BJ (cell line): ENCODE measurements around the gene ADGRV1. TPM values are rescaled to one million over a fixed set of nuclear protein-coding genes. Genes with fewer than 3 reads are reported as not detected.

Source experiments
- CTCF ChIA-PET: fragments of 350-600 bp; formaldehyde crosslinking; extraction: SDS; loops from one replicate; lab custom pipeline; 2021; ENCODE audit warnings: antibody characterized with exemption, inconsistent platforms; lab: Yijun Ruan, JAX
- POLR2A ChIA-PET: fragments of 300-600 bp; sonication (Branson Sonifier 250); formaldehyde crosslinking; extraction: SDS; loops from one replicate; lab custom pipeline; 2021; ENCODE audit warnings: antibody characterized with exemption; lab: Charles Lee
- DNase-seq: peaks from one replicate; pipeline ENCODE4 v3.0.0-alpha.2; 2011; ENCODE audit warnings: low read depth
- H3K27me3 ChIP-seq: 2 replicates; pipeline ENCODE4 v1.6.0; 2011; ENCODE audit warnings: low read length; ENCODE audit not compliant: control insufficient read depth, insufficient read depth
- H3K36me3 ChIP-seq: 2 replicates; pipeline ENCODE4 v1.5.1; 2011; ENCODE audit warnings: low read length; ENCODE audit not compliant: control insufficient read depth, insufficient read depth
- H3K4me3 ChIP-seq: 2 replicates; pipeline ENCODE4 v1.5.1; 2011; ENCODE audit warnings: low read depth, mild to moderate bottlenecking, control low read depth, low read length
- polyA plus RNA-seq: library from polyadenylated mRNA; depleted of rRNA; stranded (reverse); fragments of >200 nt; gene quantifications from 2 replicates; pipeline ENCODE4 v1.2.3, GENCODE V29; 2011
- TF ChIP-seq, protein P1 (sequence below): IDR thresholded peaks from 2 replicates; pipeline ENCODE4 v1.5.1; 2011; ENCODE audit warnings: low read depth, mild to moderate bottlenecking, control low read depth, inconsistent platforms, low read length, moderate library complexity; ENCODE audit not compliant: insufficient read depth

ADGRV1 gene
- polyA plus RNA-seq, 1 experiment = 0.15 TPM

DNA sequence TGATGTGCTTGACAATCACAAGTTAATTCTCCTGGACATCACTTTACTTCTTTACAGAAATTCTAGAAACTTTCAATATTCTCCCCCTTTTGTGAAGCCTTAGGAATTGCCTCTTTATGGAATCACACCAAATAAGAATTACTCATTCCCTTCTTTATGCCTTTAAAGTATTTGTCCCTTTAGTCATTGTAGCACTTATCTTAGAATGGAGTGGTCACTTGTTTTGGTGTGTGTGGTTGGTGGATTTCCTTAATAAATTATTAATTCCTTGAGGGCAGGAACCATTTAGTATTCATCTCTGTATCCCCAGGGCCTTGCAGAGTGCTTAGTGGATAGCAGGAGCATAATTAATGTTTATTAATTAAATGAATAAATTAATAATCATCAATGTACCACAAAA, 517.5 kb downstream of the ADGRV1 start:
- Histone ChIP-seq H3K27me3 (no peaks in the 10 kb centered on the region), H3K36me3 (no peaks in the 10 kb centered on the region), H3K4me3 (no peak overlapping the region)
- CTCF ChIA-PET = interaction anchor here (0.7 to 1.5 kb wide), 4 partner anchors 29 to 310 kb away, joined by 3 to 4 read pairs (median 4); no protein-coding TSS in a partner anchor
- POLR2A ChIA-PET = no interaction called here
- TF ChIP-seq, protein P1, sequence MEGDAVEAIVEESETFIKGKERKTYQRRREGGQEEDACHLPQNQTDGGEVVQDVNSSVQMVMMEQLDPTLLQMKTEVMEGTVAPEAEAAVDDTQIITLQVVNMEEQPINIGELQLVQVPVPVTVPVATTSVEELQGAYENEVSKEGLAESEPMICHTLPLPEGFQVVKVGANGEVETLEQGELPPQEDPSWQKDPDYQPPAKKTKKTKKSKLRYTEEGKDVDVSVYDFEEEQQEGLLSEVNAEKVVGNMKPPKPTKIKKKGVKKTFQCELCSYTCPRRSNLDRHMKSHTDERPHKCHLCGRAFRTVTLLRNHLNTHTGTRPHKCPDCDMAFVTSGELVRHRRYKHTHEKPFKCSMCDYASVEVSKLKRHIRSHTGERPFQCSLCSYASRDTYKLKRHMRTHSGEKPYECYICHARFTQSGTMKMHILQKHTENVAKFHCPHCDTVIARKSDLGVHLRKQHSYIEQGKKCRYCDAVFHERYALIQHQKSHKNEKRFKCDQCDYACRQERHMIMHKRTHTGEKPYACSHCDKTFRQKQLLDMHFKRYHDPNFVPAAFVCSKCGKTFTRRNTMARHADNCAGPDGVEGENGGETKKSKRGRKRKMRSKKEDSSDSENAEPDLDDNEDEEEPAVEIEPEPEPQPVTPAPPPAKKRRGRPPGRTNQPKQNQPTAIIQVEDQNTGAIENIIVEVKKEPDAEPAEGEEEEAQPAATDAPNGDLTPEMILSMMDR = no peak
- no peak for DNase-seq

DNA sequence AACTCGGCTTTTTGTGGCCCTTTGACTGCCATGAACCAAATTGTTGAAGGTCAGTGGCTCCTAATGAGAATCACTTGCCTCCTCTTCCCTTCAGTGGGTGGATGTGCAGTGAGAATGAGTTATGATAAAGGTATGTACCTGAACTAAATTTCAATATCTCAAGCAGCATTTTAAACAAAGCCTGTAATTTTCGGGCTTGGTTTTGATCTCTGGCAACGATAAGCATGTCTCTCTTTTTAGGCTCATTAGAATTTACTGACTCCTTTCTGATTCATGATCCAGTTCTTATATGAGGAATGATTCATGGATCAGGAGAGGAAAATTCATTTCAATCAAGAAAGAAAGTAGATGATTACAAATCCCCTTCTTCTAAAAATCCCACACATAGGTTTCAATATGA, 519.0 kb downstream of the ADGRV1 start:
- Histone ChIP-seq H3K4me3 (no peak overlapping the region), H3K36me3 (no peaks in the 10 kb centered on the region), H3K27me3 (no peaks in the 10 kb centered on the region)
- DNase-seq = no peak
- TF ChIP-seq, protein P1 = no peak
- ChIA-PET POLR2A (interaction anchor here (0.6 kb wide), 1 partner anchor 1760 kb away, joined by 3 read pairs; no protein-coding TSS in a partner anchor), CTCF (no interaction called here)

DNA sequence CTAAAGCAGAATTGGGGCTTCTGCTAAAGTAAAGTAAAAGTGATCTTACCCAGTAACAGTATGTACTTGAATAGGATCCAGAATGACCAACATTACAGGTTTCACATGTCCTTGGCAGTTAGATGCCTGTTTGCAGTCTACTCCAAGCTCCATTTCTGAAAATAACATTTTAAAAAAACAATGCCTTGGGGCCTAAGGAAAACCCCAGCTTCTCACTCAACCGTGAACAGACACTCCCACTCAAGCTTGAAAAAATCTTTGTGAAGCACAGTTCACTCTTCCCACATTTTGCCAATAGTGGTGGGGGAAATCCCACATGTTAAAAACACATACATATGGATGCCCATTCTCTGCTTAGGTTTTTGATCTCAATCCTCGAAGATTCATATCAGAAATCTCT, 520.4 kb downstream of the ADGRV1 start:
- DNase-seq = no peak
- Histone ChIP-seq H3K36me3 (no peaks in the 10 kb centered on the region), H3K4me3 (no peak overlapping the region), H3K27me3 (no peaks in the 10 kb centered on the region)
- ChIA-PET CTCF (interaction anchor here (0.6 to 2.0 kb wide), 3 partner anchors 11 to 146 kb away, joined by 3 to 5 read pairs (median 4); no protein-coding TSS in a partner anchor), POLR2A (no interaction called here)
- TF ChIP-seq, protein P1 = no peak

DNA sequence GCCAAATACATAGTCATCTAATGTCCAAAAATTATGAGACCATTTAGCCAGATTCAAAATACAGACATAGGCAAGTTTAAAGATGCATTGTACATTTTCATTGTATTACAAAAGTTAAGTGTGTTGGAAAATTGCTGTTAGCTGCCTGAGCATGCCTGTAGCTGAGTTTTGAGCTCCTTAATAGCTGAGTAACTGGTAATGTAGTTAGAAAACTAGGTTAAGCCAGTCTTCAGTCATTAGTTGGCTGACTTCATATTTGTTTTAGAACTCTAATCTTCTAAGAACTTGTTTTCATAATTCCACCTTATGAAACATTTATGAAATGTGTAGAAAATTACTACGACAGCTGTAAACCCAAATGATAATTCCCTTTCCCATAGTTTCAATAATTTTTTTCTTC, 531.2 kb downstream of the ADGRV1 start:
- no peak for DNase-seq
- TF ChIP-seq, protein P1 = no peak
- Histone ChIP-seq H3K4me3 (no peak overlapping the region), H3K27me3 (no peaks in the 10 kb centered on the region), H3K36me3 (no peaks in the 10 kb centered on the region)
- ChIA-PET CTCF (interaction anchor here (0.9 to 2.7 kb wide), 5 partner anchors 9 to 295 kb away, joined by 3 to 11 read pairs (median 4); no protein-coding TSS in a partner anchor), POLR2A (no interaction called here)

DNA sequence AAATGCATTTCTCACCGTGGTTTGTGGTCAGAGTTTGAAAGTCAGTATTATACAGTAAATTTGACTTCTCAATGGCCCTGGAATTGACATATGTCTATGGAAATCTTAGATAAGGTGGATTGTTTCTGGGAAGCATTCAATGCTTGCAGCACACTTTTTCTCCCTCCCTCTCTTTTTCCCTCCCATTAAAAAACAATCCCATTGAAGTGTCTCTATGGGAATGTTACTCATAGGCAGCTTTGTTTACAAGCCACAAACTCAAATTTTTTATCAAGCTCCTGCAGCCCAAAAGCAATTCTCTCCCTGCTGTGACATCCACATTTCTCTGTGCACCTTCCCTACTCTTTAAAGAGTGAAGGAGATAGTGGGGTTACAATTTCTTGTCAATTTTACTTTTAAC, 532.4 kb downstream of the ADGRV1 start:
- DNase-seq = no peak
- ChIA-PET CTCF (interaction anchor here (0.9 to 2.7 kb wide), 6 partner anchors 10 to 294 kb away, joined by 3 to 11 read pairs (median 4); no protein-coding TSS in a partner anchor), POLR2A (no interaction called here)
- H3K27me3 ChIP-seq = no peaks in the 10 kb centered on the region
- TF ChIP-seq, protein P1 = no peak
- H3K36me3 ChIP-seq = no peaks in the 10 kb centered on the region
- H3K4me3 ChIP-seq = no peak overlapping the region
